ENCODE measurements around the gene ITGA7. TPM values are rescaled to one million over a fixed set of nuclear protein-coding genes. Genes with fewer than 3 reads are reported as not detected.

The ITGA7 gene
- total and polyA plus RNA-seq, 2 of the 4 experiments (the other 2 are of a cell fraction): 3.9 to 15.7 TPM

DNA sequence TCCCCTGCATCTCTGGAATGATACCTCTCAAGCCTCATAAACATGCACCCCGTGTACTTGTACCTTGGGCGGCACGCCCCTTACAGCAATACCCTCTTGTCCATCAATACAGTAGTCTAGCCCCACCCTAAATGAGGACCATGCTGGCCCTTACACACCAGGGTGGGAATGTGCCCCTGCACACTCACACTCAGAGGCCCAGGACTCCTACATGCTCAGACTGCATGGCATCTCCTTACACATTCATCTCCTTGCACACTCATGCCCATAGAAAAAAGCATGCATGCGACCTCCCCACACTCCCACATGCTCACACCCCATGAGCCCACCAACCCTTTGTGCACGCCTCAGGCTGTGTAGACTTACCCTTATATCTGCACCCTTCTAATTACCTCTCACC, 22.0 kb downstream of the ITGA7 start:
- WGBS, 2 experiments (ENCODE audit: extremely low coverage in 2 of 2, insufficient read length in 1 of 2): 100% methylated on average over 2 of the region's 5 CpGs; no CpG with 5 or more reads in 1 of the 2 experiments
- Histone ChIP-seq H2BK20ac (ENCODE audit: low read depth, low read length) (no peak overlapping the region), H3K4me1 (ENCODE audit: control insufficient read depth, insufficient read depth, low read length) (peaks cover 2% of the 10 kb centered on the region), H4K91ac (ENCODE audit: insufficient read depth, low read depth, low read length) (no peak overlapping the region), H3K23ac (ENCODE audit: low read depth, low read length) (no peak overlapping the region), H3K4ac (ENCODE audit: low read depth, low read length) (no peak overlapping the region), H3K4me2 (ENCODE audit: low read depth, low read length) (no peak overlapping the region), H2AK5ac (ENCODE audit: low read depth, low read length) (no peak overlapping the region), H3K9ac (ENCODE audit: low read depth, low read length) (no peak overlapping the region), H4K5ac (ENCODE audit: low read depth, low read length) (no peak overlapping the region), H3K14ac (replicated peaks; ENCODE audit: low read depth, low read length) (no peak overlapping the region), H2BK5ac (ENCODE audit: low read depth, low read length, poor library complexity, severe bottlenecking) (no peak overlapping the region), H3K18ac (ENCODE audit: low read depth, low read length) (no peak overlapping the region), H4K8ac (ENCODE audit: low read depth in 2 of 2, low read length in 2 of 2) (no peak overlapping the region), H3K79me1 (ENCODE audit: low read depth in 1 of 2, low read length in 2 of 2) (no peaks in the 10 kb centered on the region), H3K9me1 (ENCODE audit: insufficient read depth, low read length) (no peaks in the 10 kb centered on the region), H2BK120ac (ENCODE audit: low read depth, low read length) (no peak overlapping the region), H3K9me3 (ENCODE audit: control insufficient read depth, insufficient read depth, low read length) (no peaks in the 10 kb centered on the region), H3K4me3 (ENCODE audit: insufficient read depth, low read depth, low read length) (no peak overlapping the region), H2BK15ac (ENCODE audit: low read depth, low read length) (no peak overlapping the region), H3K27me3 (ENCODE audit: control insufficient read depth, insufficient read depth, low read length) (peaks cover 13% of the 10 kb centered on the region), H2AK9ac (replicated peaks; ENCODE audit: low read depth, low read length, poor library complexity) (no peak overlapping the region), H4K20me1 (ENCODE audit: insufficient read depth, low read length) (no peaks in the 10 kb centered on the region), H3K27ac (ENCODE audit: insufficient read depth, low read length) (no peak overlapping the region), H2AFZ (replicated peaks; ENCODE audit: low read length, poor library complexity) (no peak overlapping the region), H3K36me3 (ENCODE audit: control insufficient read depth, insufficient read depth, low read length) (no peaks in the 10 kb centered on the region), H3K56ac (ENCODE audit: extremely low read depth, insufficient read depth, low read length) (no peak overlapping the region)
- ChIA-PET POLR2A (ENCODE audit: unreplicated experiment) (no interaction called here), CTCF (no interaction called here)
- no peak for DNase-seq
- intact Hi-C loops (cut with micrococcal nuclease) (no loop called here), in situ Hi-C loops (cut with MboI; ENCODE audit: low sequenced_read_pairs) (no loop called here), dilution Hi-C loops (cut with HindIII; ENCODE audit: low sequenced_read_pairs, unreplicated experiment) (no loop called here)
- no peak for ATAC-seq (ENCODE audit: low read depth)
- no TSS peak for BruUV-seq (replicated peaks)
- TF ChIP-seq, protein P1, sequence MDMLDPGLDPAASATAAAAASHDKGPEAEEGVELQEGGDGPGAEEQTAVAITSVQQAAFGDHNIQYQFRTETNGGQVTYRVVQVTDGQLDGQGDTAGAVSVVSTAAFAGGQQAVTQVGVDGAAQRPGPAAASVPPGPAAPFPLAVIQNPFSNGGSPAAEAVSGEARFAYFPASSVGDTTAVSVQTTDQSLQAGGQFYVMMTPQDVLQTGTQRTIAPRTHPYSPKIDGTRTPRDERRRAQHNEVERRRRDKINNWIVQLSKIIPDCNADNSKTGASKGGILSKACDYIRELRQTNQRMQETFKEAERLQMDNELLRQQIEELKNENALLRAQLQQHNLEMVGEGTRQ (IDR thresholded peaks at IDR 0.05; ENCODE audit: low read depth, low read length): no peak
- no peak for TF ChIP-seq RAD21 (IDR thresholded peaks at IDR 0.05; ENCODE audit: low read length)

Data from IMR-90 (cell line).